GM12878 (cell line): Measurements from ENCODE around the gene EIF2S2. TPM values are rescaled to one million over a fixed set of nuclear protein-coding genes. Genes with fewer than 3 reads are reported as not detected.

Source experiments
- BACH1 ChIP-seq: fragments of 450-650 bp; IDR thresholded peaks from 2 replicates; pipeline ENCODE4 v1.6.1; 2017; ENCODE audit warnings: mild to moderate bottlenecking, borderline replicate concordance
- BRCA1 ChIP-seq: IDR thresholded peaks from 2 replicates; pipeline ENCODE4 v1.6.1; 2011; ENCODE audit warnings: low read depth, low read length, improper control_type of control experiment
- HDAC6 ChIP-seq: fragments of 200-600 bp; sonication (generic); IDR thresholded peaks from one replicate; pipeline ENCODE4 v1.8.0; 2017; ENCODE audit warnings: antibody characterized with exemption; ENCODE audit not compliant: unreplicated experiment
- IKZF2 ChIP-seq, 2 experiments: fragments of 450-650 bp; IDR thresholded peaks; 2 replicates each; pipeline ENCODE4 v1.6.1; 2017; ENCODE audit warnings: mild to moderate bottlenecking in 2 of 2, moderate library complexity in 2 of 2
- KLF5 ChIP-seq: fragments of 450-650 bp; IDR thresholded peaks from 2 replicates; pipeline ENCODE4 v1.6.1; 2014; ENCODE audit warnings: mild to moderate bottlenecking; ENCODE audit not compliant: partially characterized antibody
- MTA2 ChIP-seq: fragments of 450-650 bp; IDR thresholded peaks from 2 replicates; pipeline ENCODE4 v1.6.1; 2016; ENCODE audit warnings: low read depth, mild to moderate bottlenecking, moderate library complexity
- NBN ChIP-seq: fragments of 450-650 bp; IDR thresholded peaks from 2 replicates; pipeline ENCODE4 v1.6.1; 2016
- PAX8 ChIP-seq: fragments of 450-650 bp; IDR thresholded peaks from 2 replicates; pipeline ENCODE4 v1.6.1; 2017; ENCODE audit warnings: mild to moderate bottlenecking, moderate library complexity
- SMAD1 ChIP-seq: fragments of 450-650 bp; IDR thresholded peaks from 2 replicates; pipeline ENCODE4 v1.6.1; 2018; ENCODE audit warnings: mild to moderate bottlenecking, low read depth; ENCODE audit not compliant: partially characterized antibody
- SMARCA5 ChIP-seq: fragments of 450-650 bp; IDR thresholded peaks from 2 replicates; pipeline ENCODE4 v1.6.1; 2017; ENCODE audit warnings: mild to moderate bottlenecking
- SREBF1 ChIP-seq: IDR thresholded peaks from 2 replicates; pipeline ENCODE4 v1.6.1; 2012; ENCODE audit warnings: mild to moderate bottlenecking, low read length
- TCF7 ChIP-seq: IDR thresholded peaks from 2 replicates; pipeline ENCODE4 v1.6.1; 2014; ENCODE audit warnings: antibody characterized with exemption, borderline replicate concordance
- ZNF622 ChIP-seq: fragments of 450-650 bp; IDR thresholded peaks from 2 replicates; pipeline ENCODE4 v1.6.1; 2017; ENCODE audit warnings: mild to moderate bottlenecking, inconsistent platforms
- polyA plus RNA-seq, 11 experiments: library from polyadenylated mRNA; depleted of rRNA in 4 of 11; unstranded in 6 of 11; stranded (reverse) in 5 of 11; fragments of >200 nt; fragmentation: Nextera tagmentation in 4 of 11; fragmentation: Illumina TruSeq in 1 of 11; extraction: Ambion mirVana in 4 of 11; extraction: Trizol in 1 of 11; gene quantifications; 1 replicate in 1 of 11; 2 replicates in 10 of 11; pipeline versions ENCODE4 v1.2.1 to v1.2.3, GENCODE V29; 2011 to 2016; ENCODE audit warnings: inconsistent platforms in 2 of 11, missing spikeins in 2 of 11, low read depth in 1 of 11
- total RNA-seq, 4 experiments: library from RNA; depleted of rRNA in 3 of 4; stranded (reverse); fragments of >200 nt in 3 of 4; fragmentation: Illumina TruSeq in 1 of 4; extraction: Trizol in 1 of 4; gene quantifications; 2 replicates each; pipeline versions ENCODE4 v1.2.1 to v1.2.3, GENCODE V29; 2013 to 2021
- TF ChIP-seq, protein P1 (sequence below): fragments of 450-650 bp; formaldehyde crosslinking; IDR thresholded peaks from 2 replicates; pipeline ENCODE4 v1.4.0; 2020; ENCODE audit warnings: mild to moderate bottlenecking, moderate library complexity
- TF ChIP-seq, protein P2 (sequence below): fragments of 450-650 bp; IDR thresholded peaks from 2 replicates; pipeline ENCODE4 v1.6.1; 2016; ENCODE audit warnings: mild to moderate bottlenecking
- TF ChIP-seq, protein P3 (sequence below): fragments of 450-650 bp; IDR thresholded peaks from 2 replicates; pipeline ENCODE4 v1.6.1; 2017; ENCODE audit warnings: low read depth, mild to moderate bottlenecking, moderate library complexity
- TF ChIP-seq, protein P4 (sequence below): IDR thresholded peaks from 2 replicates; pipeline ENCODE4 v1.6.1; 2011; ENCODE audit warnings: borderline replicate concordance, low read depth, mild to moderate bottlenecking, moderate library complexity, mixed read lengths, low read length; ENCODE audit not compliant: insufficient read depth; ENCODE audit errors: extremely low read length
- TF ChIP-seq, protein P5 (sequence below): fragments of 150-350 bp; IDR thresholded peaks from 2 replicates; pipeline ENCODE4 v1.6.1; 2016; ENCODE audit warnings: low read depth, low read length

The EIF2S2 gene
- total and polyA plus RNA-seq, 10 of the 15 experiments (the other 5 are each of a cell fraction or from before 2014, with no cell fraction given), result 60.2 to 153 (median 84.3) TPM

DNA sequence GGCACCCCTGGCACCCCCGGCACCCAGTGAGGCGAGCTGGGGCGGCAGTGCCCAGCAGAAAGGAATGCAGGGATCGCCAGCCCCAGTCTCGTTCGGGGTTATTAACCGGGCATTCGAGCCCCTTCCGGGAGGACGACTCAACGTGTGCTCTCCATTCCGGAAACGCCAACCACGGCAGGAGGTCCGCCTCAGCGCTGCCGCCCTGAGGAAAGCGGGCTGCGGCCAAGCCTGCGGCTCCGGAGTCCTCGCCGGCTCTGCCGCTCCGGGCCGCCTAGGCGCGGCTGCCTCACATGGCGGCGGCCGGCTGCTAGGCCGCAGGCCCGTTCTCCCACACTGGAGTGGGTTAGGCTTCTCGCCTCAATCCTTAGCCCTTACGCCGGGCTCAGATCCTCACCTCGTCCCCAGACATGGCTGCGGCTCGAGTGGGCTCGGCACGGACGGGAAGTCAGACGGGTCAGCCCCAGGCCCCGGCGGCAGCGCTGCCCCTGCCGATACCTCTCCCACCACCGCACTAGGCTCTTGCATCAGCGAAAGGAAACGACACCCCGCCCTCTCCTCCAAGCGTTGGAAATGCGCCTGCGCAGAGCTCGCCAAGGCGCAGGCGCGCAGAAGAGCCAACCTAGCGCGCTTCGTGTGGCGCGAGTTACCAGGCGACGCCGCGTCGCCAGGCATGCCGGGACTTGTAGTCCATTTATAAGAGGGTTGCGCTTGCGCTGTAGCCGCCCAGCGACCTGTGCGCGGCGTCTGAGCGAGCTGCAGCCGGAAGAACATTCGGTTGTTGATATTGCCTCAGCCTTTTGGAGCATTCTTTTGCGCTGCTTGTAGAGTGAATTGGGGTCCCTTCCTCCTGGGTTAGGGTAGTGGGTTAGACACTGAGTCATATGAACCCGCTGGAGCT, at the start of gene EIF2S2 (continued):
- TF ChIP-seq, protein P1, sequence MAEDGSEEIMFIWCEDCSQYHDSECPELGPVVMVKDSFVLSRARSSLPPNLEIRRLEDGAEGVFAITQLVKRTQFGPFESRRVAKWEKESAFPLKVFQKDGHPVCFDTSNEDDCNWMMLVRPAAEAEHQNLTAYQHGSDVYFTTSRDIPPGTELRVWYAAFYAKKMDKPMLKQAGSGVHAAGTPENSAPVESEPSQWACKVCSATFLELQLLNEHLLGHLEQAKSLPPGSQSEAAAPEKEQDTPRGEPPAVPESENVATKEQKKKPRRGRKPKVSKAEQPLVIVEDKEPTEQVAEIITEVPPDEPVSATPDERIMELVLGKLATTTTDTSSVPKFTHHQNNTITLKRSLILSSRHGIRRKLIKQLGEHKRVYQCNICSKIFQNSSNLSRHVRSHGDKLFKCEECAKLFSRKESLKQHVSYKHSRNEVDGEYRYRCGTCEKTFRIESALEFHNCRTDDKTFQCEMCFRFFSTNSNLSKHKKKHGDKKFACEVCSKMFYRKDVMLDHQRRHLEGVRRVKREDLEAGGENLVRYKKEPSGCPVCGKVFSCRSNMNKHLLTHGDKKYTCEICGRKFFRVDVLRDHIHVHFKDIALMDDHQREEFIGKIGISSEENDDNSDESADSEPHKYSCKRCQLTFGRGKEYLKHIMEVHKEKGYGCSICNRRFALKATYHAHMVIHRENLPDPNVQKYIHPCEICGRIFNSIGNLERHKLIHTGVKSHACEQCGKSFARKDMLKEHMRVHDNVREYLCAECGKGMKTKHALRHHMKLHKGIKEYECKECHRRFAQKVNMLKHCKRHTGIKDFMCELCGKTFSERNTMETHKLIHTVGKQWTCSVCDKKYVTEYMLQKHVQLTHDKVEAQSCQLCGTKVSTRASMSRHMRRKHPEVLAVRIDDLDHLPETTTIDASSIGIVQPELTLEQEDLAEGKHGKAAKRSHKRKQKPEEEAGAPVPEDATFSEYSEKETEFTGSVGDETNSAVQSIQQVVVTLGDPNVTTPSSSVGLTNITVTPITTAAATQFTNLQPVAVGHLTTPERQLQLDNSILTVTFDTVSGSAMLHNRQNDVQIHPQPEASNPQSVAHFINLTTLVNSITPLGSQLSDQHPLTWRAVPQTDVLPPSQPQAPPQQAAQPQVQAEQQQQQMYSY (CRISPR knock-in tag), result no peak
- TF ChIP-seq, protein P2, sequence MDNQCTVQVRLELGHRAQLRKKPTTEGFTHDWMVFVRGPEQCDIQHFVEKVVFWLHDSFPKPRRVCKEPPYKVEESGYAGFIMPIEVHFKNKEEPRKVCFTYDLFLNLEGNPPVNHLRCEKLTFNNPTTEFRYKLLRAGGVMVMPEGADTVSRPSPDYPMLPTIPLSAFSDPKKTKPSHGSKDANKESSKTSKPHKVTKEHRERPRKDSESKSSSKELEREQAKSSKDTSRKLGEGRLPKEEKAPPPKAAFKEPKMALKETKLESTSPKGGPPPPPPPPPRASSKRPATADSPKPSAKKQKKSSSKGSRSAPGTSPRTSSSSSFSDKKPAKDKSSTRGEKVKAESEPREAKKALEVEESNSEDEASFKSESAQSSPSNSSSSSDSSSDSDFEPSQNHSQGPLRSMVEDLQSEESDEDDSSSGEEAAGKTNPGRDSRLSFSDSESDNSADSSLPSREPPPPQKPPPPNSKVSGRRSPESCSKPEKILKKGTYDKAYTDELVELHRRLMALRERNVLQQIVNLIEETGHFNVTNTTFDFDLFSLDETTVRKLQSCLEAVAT, result no peak
- TF ChIP-seq BACH1 (peak; percentile 44), SMAD1 (no peak), ZNF622 (no peak), IKZF2 (IDR thresholded peaks at IDR 0.05) (no peak; a peak in 1 of 4 replicates), NBN (no peak), KLF5 (peak; percentile 77), HDAC6 (no peak), BRCA1 (0 out of 2 replicates have a peak, but pooled peaks have one; percentile 21), TCF7 (no peak), MTA2 (no peak), SREBF1 (peak; percentile 72; the same call in 1 of the 2 replicates), SMARCA5 (peak; percentile 84), PAX8 (no peak)
- TF ChIP-seq, protein P3, sequence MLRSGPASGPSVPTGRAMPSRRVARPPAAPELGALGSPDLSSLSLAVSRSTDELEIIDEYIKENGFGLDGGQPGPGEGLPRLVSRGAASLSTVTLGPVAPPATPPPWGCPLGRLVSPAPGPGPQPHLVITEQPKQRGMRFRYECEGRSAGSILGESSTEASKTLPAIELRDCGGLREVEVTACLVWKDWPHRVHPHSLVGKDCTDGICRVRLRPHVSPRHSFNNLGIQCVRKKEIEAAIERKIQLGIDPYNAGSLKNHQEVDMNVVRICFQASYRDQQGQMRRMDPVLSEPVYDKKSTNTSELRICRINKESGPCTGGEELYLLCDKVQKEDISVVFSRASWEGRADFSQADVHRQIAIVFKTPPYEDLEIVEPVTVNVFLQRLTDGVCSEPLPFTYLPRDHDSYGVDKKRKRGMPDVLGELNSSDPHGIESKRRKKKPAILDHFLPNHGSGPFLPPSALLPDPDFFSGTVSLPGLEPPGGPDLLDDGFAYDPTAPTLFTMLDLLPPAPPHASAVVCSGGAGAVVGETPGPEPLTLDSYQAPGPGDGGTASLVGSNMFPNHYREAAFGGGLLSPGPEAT, result no peak
- TF ChIP-seq, protein P4, sequence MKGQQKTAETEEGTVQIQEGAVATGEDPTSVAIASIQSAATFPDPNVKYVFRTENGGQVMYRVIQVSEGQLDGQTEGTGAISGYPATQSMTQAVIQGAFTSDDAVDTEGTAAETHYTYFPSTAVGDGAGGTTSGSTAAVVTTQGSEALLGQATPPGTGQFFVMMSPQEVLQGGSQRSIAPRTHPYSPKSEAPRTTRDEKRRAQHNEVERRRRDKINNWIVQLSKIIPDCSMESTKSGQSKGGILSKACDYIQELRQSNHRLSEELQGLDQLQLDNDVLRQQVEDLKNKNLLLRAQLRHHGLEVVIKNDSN, result no peak
- TF ChIP-seq, protein P5, sequence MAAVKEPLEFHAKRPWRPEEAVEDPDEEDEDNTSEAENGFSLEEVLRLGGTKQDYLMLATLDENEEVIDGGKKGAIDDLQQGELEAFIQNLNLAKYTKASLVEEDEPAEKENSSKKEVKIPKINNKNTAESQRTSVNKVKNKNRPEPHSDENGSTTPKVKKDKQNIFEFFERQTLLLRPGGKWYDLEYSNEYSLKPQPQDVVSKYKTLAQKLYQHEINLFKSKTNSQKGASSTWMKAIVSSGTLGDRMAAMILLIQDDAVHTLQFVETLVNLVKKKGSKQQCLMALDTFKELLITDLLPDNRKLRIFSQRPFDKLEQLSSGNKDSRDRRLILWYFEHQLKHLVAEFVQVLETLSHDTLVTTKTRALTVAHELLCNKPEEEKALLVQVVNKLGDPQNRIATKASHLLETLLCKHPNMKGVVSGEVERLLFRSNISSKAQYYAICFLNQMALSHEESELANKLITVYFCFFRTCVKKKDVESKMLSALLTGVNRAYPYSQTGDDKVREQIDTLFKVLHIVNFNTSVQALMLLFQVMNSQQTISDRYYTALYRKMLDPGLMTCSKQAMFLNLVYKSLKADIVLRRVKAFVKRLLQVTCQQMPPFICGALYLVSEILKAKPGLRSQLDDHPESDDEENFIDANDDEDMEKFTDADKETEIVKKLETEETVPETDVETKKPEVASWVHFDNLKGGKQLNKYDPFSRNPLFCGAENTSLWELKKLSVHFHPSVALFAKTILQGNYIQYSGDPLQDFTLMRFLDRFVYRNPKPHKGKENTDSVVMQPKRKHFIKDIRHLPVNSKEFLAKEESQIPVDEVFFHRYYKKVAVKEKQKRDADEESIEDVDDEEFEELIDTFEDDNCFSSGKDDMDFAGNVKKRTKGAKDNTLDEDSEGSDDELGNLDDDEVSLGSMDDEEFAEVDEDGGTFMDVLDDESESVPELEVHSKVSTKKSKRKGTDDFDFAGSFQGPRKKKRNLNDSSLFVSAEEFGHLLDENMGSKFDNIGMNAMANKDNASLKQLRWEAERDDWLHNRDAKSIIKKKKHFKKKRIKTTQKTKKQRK, result no peak
